Right forelimb (tissue), 1 donor: Measurements from ENCODE around the gene COL23A1.
"Not testable (repeated sequence)": the region's sequence is repeated elsewhere in the genome, so short reads cannot be mapped to it uniquely, and the experiment has no call there.

Source experiments
- DNase-seq: peaks from one replicate; pipeline ENCODE4 v3.0.0-alpha.2; 2018

Gene COL23A1

DNA sequence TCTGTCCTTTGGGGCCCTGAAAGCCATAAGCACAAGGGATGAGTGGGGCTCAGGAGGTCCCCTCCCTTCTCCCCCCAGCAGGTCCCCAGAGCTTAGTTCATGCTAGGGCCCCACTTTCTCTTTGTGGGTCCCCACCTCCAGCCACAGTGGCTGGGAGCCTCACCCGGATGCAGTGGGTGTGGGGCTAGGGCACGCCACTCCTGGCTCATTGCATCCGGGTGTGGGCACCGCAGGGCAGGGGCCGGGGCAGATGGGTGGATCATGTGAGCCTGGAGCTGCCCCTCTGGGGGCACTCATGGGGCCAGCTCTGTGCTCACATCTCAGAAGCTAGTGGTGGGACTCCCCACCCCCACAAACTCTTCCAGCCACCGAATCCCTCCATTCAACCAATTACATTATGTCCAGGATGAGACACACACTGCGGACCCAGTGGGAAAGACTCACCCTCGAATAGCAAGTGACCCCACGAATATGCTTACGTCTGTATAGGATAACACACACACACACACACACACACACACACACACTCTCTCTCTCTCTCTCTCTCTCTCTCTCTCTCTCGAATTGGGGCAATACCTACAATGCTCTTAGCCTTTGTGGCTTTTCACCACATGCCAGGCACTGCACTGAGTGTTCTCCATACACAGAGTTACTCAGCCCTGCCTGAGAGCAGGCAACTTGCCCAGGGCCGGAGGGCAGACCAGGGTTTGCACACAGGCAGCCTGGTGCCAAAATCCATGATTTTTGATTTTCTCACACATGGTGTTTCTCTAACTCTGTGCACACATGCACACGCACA is 340.8 kb downstream of the COL23A1 start:
- no peak for DNase-seq

DNA sequence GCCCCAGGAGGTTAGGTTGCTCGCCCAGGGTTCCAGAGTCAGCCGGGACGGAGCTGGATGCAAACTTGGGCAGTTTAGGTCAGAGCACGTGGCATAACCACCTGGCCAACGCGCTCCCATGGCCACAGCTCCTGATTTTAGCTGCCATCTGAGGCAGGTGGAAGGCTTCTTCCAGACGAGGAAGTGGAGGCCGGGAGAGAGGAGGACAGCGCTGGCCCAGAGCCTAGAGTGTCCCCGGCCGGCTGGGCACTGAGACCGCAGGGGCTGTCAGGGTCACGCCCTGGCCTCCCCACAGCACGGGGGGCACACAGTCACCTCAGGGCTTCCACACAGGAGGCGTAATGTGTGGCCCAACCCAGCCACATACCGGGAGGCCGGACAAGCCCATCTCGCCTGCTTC is 341.4 kb downstream of the COL23A1 start:
- DNase-seq = no peak

DNA sequence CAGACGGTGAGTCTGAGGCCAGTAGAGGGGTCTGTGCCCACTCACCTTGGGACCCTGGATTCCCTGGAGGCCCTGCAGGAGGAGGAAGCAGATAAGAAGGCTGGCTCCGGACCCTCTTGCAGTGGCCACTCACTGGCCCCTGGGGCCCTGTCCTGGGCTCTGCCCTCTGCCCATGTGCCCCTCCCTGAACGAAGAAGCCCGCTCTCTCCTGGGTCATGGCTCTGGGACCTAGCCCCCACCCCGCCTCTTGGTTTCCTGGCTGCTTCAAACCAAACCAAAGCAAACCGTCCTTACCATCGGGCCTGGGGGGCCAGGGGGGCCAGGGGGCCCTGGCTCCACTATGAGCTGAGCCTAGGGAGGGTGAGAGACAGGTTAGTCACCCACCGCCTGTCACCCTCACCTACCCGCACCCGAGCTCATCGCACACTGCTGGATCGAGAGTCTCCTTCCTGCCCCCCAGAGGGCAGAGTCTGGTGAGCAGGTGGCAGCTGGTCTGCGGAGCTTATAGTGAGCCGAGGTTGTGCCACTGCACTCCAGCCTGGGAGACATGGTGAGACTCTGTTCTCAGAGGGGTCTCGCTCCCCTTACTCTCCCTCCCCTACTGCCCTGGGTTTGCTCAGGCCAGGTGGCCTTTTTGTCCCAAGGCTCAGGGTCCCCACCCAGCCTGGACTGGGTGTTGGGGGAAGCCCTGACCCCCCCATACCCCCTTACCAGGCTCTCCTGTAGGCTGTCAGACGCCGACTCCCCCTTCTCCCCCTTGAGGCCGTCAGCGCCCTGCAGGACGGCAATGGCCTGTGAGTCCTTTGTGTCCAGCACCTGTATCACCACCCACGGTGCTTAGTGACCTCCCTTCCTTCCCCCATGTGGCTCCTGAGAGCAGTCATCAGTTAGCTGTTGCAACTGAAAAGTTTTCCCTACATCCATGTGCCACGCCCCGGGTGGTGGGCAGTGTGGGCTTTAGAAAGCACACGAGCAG is 342.4 kb downstream of the COL23A1 start:
- no peak for DNase-seq

DNA sequence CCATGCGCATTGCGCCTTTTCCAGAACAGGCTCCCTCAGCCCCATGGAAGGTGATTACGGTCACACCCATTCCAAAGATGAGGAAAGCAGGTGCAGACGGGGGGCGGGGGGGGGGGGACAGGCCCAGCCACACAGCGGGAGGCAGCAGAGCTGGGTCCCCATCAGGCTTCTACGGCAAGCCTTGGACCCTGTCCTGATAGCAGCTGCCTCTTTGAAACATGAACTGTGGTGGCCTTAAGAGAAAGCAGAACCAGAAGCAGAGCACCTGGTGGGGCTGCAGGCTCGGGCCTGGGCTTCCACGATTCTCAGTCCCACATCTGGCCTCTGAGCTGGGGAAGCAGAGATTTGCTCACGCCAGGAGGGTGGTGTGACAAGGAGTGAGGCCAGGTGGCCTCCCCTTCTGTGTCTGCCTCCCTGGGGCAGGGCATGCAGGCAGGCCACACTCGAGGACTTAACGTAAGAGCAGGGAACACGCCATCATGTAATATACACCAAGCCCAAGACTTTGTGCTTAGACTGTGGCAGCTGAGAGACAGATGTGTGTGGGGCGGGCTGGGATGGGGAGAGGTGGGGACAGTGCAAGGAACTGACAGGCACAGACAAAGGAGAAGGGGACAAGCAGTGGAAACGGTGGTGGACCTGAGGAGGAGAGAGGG is 343.4 kb downstream of the COL23A1 start:
- no peak for DNase-seq

DNA sequence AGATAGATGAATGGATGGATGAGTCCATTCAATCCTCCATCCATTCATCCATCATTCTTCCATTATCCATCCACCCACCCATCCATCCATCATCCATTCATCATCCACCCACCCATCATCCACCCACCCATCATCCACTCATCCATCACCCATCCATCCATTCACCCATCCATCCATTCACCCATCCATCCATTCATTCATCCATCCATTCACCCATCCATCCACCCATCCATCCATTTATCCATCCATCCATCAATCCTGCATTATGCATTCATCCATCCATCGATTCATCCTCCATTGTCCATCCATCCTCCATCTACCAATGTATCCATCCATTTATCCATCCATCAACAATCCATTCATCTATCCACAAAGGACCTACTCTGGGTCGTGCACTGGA is 344.8 kb downstream of the COL23A1 start:
- no peak for DNase-seq

DNA sequence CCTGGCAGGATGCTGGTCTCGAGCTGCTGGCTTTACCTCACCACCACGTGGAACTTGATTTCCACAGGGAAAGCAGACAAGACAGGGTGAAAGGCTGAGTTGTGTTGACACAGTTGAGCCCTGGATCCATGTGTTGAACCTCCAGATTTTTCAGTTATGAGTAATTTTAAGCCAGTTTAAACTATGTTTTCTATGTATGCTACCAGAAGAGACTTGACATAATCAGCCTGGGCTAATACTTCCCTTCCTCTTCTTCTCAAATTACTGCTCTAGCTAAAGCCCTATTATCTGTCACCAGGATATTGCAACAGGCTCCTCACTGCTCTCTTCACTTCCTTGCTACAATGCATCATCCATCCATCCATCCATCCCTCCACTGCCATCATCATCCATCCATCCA is 345.6 kb downstream of the COL23A1 start:
- no peak for DNase-seq

DNA sequence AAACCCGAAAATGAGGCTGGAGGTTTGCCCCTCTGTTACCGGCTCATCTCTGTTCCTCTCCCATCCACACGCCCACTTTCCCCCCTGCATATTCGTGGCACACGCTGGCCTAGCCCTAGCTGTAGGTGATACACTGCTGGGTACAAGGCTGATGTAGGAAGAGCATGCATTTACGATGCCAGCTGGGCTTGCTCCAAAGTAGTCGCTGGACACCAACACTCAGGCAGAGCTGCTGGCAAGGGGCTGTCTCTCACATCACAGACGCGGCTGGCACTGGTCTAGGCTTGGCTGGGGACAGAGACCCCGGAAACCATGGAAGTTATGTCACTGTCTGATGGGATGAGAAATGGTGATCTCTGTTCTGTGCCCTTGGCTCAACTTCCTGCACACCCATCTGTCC is 347.8 kb downstream of the COL23A1 start:
- no peak for DNase-seq

DNA sequence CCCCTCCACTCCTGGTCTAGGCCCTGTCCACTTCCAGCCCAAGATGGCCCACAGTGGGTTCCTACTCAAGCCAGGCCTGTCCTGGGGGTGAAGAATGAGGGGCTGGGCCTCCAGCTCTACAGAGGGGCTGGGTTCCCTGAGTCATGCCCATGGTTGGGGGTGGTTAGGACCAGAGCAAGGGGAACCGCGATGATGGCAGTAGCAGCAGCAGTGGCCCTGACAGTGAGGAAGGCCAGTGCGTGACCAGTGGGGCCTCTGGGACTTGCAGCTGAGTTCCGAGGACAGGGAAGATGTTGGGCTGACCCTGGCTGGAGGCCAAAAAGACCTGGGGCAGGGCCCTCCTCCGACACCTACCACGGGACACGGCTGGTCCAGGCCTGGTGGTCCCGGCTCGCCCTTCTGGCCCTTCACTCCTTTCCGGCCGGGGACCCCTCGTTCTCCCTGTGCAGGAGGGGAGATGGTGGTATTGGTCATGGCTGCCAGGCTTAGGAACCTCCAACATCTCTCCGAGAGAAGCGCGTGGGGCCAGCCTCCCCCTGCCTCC is 348.4 kb downstream of the COL23A1 start:
- DNase-seq = no peak

DNA sequence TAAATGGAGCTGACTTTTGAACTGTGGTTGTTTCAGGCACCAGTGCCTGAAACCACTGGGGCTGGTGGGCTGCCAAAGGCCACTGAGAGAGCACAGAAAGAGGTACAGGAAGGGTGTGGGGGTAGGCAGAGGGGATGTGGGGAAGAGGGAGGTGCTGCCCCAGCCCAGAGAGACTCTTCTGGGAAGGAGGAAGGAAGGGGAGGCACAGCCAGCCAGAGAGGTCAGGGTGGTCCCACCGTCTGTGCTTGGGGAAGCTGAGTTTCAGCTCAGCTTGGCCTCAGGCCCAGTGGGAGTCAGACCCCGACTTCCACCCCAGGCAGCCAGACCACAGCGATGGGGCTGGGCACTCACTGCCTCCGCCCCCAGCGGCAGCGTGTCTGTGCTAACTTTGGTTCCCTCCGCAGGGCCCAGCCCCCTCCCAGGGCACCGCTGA is 348.9 kb downstream of the COL23A1 start:
- DNase-seq = no peak

DNA sequence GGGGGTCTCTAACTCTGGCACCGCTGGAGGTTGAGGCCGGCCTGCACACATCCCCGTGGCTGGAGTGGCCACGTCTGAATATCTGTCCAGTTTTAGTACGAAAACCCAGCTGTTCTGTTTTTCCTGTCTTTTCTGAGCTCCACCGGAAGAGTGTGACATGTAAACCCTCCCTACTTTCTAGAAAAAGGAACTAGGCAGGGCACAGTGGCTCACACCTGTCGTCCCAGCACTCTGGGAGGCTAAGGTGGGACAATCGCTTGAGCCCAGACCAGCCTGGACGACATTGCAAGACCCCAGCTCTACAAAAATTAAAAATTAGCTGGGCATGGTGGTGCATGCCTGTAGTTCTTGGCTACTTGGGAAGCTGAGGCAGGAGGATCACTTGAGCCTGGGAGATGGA is 349.4 kb downstream of the COL23A1 start:
- DNase-seq = no peak

DNA sequence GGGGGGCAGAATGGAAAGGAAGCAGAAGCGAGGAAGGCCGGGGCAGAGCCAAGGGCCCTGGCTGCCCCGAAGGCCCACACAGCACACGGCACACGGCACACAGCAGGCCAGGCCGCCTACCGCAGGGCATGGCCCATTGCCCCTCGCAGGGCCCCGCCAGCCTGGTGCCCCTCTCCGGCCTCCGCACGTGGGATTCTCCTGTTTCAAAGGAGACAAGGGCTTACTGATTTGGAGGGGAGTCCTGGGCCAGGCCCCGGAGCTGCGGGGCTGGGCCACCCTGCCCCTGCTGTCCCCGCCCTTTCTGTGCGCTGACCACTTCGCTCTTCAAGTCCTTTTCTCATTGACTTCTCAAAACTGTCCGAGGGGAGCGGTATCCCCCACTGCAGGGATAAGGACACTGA is 349.9 kb downstream of the COL23A1 start:
- DNase-seq = no peak

DNA sequence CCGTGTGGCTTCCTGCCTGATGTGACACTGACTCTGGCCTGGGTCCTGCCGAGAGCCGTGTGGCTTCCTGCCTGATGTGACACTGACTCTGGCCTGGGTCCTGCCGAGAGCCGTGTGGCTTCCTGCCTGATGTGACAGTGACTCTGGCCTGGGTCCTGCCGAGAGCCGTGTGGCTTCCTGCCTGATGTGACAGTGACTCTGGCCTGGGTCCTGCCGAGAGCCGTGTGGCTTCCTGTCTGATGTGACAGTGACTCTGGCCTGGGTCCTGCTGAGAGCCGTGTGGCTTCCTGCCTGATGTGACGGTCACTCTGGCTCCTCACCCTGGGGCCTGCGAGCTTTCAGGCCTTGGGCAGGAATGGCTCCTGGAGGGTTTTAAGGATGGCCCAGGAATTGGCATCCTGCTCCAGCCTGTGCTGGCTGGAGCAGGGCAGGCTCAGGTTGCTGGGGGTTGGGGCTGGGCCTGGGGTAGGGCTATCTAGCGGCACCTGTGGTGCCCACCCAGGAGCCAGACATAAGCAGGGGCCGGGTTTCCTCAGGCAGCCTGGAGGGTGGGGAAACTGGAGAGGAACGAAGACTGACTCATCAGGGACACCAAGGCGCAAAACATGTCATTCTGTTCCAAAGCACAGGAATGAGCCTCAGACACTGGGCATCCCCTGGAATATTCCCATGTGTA is 350.4 kb downstream of the COL23A1 start:
- not testable (repeated sequence) for DNase-seq

DNA sequence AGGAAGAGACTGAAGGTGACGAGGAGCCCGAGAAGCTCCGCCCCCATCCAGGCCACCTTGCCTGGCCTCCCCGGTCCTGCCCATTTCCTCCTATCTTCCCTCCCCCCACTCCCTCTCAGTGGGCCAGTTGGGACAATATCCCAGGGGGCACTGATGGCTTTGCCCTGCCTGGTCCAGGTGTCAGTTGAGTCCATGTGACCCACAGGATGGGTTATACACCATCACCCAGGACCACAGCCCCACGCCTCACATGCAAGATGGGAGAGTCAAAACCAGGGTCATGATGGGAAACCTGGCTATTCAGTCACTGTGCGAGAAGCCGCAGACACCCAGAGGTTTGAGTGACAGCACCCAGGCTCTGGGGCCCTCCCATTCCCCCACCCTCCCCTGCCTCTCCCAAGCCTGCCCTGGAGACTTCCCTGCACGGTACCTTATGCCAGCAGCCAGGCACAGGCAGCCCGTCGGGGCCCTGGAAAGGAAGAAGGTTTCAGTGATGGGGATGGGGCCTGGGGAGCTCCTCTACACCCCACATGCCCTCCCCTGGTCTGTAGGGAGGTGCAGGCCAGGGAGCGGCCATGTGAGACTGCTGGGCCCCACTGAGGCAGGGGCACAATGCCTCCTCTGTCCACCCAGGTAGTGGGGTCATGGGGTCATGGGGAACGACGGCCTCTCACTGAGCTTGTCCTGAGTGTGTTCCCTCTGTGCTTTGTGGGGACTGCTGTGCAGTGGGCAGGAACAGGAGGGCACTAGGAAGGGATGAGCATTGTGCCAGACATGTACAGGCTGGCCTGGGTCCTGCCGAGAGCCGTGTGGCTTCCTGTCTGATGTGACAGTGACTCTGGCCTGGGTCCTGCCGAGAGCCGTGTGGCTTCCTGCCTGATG is 351.2 kb downstream of the COL23A1 start:
- DNase-seq = no peak

DNA sequence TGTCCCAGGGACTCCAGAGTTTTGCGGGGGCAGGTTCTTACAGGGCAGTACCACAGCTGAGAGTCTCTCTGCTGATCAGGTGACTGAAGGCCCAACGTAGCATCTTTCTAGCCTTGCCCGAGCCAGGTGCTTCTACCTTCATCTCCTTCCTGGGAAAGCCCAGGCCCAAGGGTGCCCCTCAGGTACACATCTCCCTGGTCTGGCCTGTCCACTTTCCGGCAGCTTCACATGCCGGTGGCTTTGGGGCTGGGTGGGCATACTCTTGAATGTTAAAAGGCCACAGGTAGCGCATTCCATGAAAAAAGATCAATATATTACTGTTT is 351.9 kb downstream of the COL23A1 start:
- DNase-seq = no peak

DNA sequence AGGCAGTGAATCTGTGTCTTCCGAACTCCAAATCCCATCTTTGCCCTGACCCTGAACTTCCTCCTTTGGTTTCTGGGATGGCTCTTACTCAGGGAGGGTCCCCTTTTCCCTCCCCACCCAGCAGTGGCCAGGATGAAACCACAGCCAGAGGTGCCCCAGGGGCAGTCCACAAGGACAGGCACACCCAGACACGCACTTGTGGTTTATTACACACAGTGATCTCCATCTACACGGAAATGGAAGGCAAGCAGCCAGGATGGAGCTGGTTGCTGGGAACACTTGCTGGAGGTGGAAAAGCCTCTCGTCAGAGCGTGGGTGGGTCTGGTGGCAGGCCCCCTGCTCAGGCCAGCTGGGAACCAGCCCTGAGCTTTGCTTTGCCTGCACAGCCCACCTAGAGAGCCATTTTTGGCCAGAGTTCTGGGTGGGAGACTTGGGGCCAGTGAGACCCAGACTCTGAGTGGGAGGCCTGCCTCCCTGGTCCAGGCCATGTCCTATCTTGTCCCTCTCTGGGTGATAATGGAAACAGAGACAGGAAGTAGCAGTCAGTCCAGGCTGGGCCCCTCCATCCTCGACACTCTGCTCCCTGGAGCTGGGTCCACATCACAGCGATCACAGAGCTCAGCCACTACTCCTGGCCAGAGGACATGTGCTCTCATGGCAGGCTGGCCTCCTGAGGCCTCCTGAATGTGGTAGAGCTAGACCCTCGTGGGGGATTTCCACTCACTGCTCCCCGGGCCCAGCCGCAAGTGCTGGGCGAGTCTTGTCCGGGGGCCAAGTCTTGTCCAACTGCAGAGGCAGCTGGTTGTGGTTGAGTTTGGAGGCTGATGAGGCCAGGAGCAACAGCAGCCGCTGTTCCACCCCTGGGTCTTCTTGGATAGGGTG is 352.5 kb downstream of the COL23A1 start:
- DNase-seq = no peak

DNA sequence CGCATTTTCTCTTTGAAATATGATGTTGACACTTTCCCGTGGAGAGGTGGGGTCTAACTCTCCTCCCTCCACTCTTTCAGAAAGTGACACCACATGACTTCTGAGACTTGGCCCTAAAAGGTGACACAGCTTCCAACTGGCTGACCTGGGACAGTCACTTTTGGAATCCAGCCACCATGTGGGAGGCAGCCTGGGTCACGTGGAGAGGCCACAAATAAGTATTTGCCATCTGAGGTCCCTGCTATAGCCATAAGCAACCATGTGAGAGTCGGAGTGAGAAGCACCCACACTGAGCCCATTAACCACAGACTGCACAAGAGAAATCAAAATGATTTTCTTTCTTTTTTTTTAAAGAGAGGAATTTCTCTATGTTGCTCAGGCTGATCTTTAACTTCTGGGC is 353.5 kb downstream of the COL23A1 start:
- no peak for DNase-seq

DNA sequence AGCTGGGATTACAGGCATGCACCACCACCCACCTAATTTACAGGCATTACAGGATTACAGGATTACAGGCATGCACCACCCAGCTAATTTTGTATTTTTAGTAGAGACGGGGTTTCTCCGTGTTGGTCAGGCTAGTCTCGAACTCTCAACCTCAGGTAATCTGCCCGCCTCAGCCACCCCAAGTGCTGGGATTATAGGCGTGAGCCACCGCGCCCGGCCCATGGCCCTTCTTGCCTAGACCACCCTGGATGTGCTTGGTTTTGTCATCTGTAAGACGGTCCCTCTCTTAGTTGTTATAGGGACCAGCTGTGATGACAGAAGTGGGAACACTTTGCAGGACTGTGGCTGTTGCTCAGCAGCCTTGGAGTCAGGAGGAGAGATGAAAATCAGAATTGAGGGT is 354.1 kb downstream of the COL23A1 start:
- DNase-seq = no peak

DNA sequence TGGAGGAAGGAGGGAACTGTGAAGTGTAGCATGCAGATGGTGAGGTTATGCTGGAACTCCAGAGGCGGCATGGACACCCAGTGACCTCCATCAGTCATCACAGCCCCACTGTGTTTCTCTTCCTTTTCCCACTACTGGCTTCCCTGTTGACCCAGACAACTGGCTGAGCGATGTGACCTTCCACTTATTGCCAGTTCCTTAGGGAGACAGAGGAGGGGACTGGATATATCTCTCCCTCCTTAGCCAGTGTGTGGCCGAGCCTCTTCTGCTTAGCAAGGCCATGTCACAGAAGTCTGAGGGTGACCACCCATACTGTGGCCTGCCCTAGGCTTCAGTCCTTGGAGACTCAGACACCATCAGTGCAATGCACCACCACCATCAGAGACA is 354.6 kb downstream of the COL23A1 start:
- DNase-seq = no peak

DNA sequence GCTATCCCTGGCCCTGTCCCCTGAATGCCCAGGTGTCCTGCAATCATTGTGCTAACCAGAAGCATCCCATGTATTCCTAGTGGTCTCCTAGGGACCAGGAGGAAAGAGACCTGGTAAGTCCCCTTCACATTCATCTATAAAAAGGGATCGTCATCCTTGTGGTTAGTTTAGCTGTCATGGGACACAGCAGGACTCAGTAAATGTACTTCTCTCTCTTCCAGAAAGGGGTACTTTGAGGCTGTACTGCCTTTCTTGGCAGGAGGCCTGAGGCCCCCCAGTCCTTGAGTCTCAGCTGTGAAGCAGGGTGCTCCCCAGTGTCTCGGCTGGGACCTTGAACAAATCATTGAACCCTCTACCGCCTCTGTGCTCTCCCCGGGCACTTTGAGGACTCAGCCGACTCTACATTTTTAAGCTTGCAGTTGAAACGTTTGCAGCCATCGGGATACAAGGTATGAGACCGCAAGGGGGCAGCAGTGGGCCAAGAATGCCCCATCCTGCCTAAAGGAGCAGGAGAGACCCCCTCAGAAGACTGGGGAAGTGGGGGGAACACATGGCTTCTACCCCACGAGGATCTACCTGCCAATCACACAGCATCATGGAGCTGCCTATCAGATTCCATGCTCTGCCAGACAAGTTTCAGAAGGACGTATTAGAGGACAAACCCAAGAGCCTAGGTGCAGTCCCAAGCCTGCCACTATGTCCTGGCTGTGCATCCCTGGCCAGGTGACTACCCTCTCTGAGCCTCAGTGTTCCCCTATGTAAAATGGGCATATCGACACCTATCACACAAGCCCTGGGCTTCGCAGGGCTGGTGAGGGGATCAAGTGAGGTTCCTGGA is 355.2 kb downstream of the COL23A1 start:
- peak; percentile 88 for DNase-seq
